NCI-H748 treated with DMSO at 0.1 percent for 48 hours (cell line): ENCODE results near the gene ASAP3.

Source experiments
- DNase-seq: peaks from one replicate; lab custom pipeline; 2025; lab: John Stamatoyannopoulos, UW

The ASAP3 gene

GRCh38 chr1:23483321-23484252 lies at the start of gene ASAP3:
Gene ASAP3 (minus strand): TSS chr1:23484179. CDS start chr1:23484133, 46 bp downstream.
- DNase-seq = no peak

- no peak for DNase-seq
These were observed 49.5 kb upstream of the ASAP3 start for GRCh38 chr1:23533246-23534023.

- no peak for DNase-seq
These were observed 47.6 kb upstream of the ASAP3 start for GRCh38 chr1:23531562-23532094.

GRCh38 chr1:23530747-23531561 lies 47.0 kb upstream of the ASAP3 start, which contains the start of gene E2F2:
Gene E2F2 (minus strand): TSS chr1:23531233. CDS start chr1:23530793, 440 bp downstream.
- DNase-seq = peak; percentile 64

- DNase-seq = no peak
These were observed 46.2 kb upstream of the ASAP3 start for GRCh38 chr1:23530087-23530746.

- no peak for DNase-seq
These were observed 45.4 kb upstream of the ASAP3 start for GRCh38 chr1:23529146-23530086.

GRCh38 chr1:23528250-23528978 lies 44.4 kb upstream of the ASAP3 start:
- DNase-seq = peak; percentile 73

- DNase-seq = no peak
These were observed 43.9 kb upstream of the ASAP3 start for GRCh38 chr1:23527900-23528249.

- DNase-seq = no peak
These were observed 43.4 kb upstream of the ASAP3 start for GRCh38 chr1:23527366-23527765.

GRCh38 chr1:23526329-23527041 lies 42.5 kb upstream of the ASAP3 start:
- no peak for DNase-seq

- DNase-seq = peak; percentile 10
These were observed 41.7 kb upstream of the ASAP3 start for GRCh38 chr1:23525558-23526250.

- DNase-seq = peak; percentile 73
These were observed 40.9 kb upstream of the ASAP3 start for GRCh38 chr1:23524716-23525401.

GRCh38 chr1:23524163-23524562 lies 40.2 kb upstream of the ASAP3 start:
- no peak for DNase-seq

GRCh38 chr1:23522244-23522982 lies 38.4 kb upstream of the ASAP3 start:
- no peak for DNase-seq

GRCh38 chr1:23521588-23521987 lies 37.6 kb upstream of the ASAP3 start:
- DNase-seq = no peak

GRCh38 chr1:23517581-23517980 lies 33.6 kb upstream of the ASAP3 start:
- DNase-seq = no peak

- DNase-seq = no peak
These were observed 31.9 kb upstream of the ASAP3 start for GRCh38 chr1:23515905-23516304.
